Measurements from ENCODE around the gene KRT1. TPM values are rescaled to one million over a fixed set of nuclear protein-coding genes. Genes with fewer than 3 reads are reported as not detected.

Gene KRT1
- total and polyA plus RNA-seq, 10 of the 15 experiments (the other 5 are each of a cell fraction or from before 2014, with no cell fraction given), result not detected

DNA sequence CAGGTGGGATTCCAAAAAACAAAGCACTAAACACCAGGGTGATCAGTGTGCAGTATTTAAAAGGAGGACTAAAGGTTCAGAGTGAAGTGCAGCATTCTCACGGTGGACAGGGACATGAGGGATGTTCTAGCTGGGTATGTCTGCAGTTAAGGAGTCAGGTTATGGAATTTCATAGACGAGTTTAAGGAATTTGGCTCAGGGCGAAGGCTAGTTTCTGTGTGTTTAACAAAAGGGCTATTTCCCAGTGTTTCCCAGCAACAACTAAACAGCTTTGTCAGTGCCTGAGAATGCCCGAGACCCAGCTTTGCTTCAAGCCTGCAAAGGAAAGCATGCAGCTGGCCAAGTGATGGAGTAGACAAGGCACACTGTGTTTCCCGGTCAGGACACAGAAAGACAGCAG, 7.0 kb downstream of the KRT1 start:
- Histone ChIP-seq H3K4me3 (no peak overlapping the region), H3K4me2 (ENCODE audit: control insufficient read depth, insufficient read depth) (no peak overlapping the region), H3K79me2 (ENCODE audit: control insufficient read depth, insufficient read depth, low read length) (no peaks in the 10 kb centered on the region), H3K9ac (ENCODE audit: control insufficient read depth, insufficient read depth, low read length) (no peak overlapping the region), H3K27me3 (replicated peaks in 1 of 2; ENCODE audit: control insufficient read depth in 2 of 2, insufficient read depth in 2 of 2, low read length in 1 of 2) (no peaks in the 10 kb centered on the region; a peak in 2 of 4 replicates), H3K36me3 (ENCODE audit: control insufficient read depth in 2 of 2, insufficient read depth in 2 of 2, low read length in 1 of 2) (no peaks in the 10 kb centered on the region), H3K9me3 (replicated peaks; ENCODE audit: control insufficient read depth, insufficient read depth, low read length) (no peaks in the 10 kb centered on the region), H4K20me1 (ENCODE audit: control insufficient read depth, insufficient read depth) (no peaks in the 10 kb centered on the region), H3K27ac (ENCODE audit: control insufficient read depth, insufficient read depth) (no peak overlapping the region), H2AFZ (ENCODE audit: control insufficient read depth, low read depth, low read length) (no peak overlapping the region), H3K4me1 (ENCODE audit: control insufficient read depth, insufficient read depth, low read length) (no peaks in the 10 kb centered on the region)
- intact Hi-C loops (cut with micrococcal nuclease; ENCODE audit: unreplicated experiment) (no loop called here), in situ Hi-C loops (cut with MboI) (no loop called here)
- WGBS (ENCODE audit: insufficient coverage, insufficient replicate concordance, low lambda C conversion rate, missing lambda C conversion rate), result 3% methylated on average over 5 of the region's 5 CpGs
- SMC1A ChIA-PET (ENCODE audit: uncharacterized antibody, unreplicated experiment), result interaction anchor here (0.9 kb wide), 1 partner anchor 10 kb away, joined by 3 read pairs; no protein-coding TSS in a partner anchor
- POLR2A ChIA-PET, result no interaction called here
- TF ChIP-seq SPI1 (IDR thresholded peaks at IDR 0.05; ENCODE audit: borderline replicate concordance, insufficient read depth, low read depth, low read length) (no peak), NFYB (IDR thresholded peaks at IDR 0.05; ENCODE audit: insufficient read depth, low read depth, low read length) (no peak), FOXM1 (IDR thresholded peaks at IDR 0.05; ENCODE audit: low read depth, low read length) (no peak), SMARCA5 (IDR thresholded peaks at IDR 0.05) (no peak), TBL1XR1 (IDR thresholded peaks at IDR 0.05; ENCODE audit: low read depth, low read length) (no peak), CHD1 (IDR thresholded peaks at IDR 0.05; ENCODE audit: low read depth, low read length) (no peak), ZNF24 (IDR thresholded peaks at IDR 0.05) (no peak), POLR2AphosphoS2 (IDR thresholded peaks at IDR 0.05; ENCODE audit: low read depth, low read length) (no peak), STAT1 (conservative IDR thresholded peaks at IDR 0.05) (no peak), PML (IDR thresholded peaks at IDR 0.05; ENCODE audit: low read length) (no peak), MTA2 (IDR thresholded peaks at IDR 0.05; ENCODE audit: low read depth) (no peak), GATAD2B (conservative IDR thresholded peaks at IDR 0.05; ENCODE audit: low read depth) (no peak), NFYA (IDR thresholded peaks at IDR 0.05; ENCODE audit: borderline replicate concordance, low read depth, low read length) (no peak), CREM (IDR thresholded peaks at IDR 0.05; ENCODE audit: low read depth) (no peak), SRF (IDR thresholded peaks at IDR 0.05; ENCODE audit: low read depth in 2 of 2, low read length in 2 of 2) (no peak), WRNIP1 (IDR thresholded peaks at IDR 0.05; ENCODE audit: borderline replicate concordance, low read depth, low read length) (no peak)
- TF ChIP-seq, protein P1, sequence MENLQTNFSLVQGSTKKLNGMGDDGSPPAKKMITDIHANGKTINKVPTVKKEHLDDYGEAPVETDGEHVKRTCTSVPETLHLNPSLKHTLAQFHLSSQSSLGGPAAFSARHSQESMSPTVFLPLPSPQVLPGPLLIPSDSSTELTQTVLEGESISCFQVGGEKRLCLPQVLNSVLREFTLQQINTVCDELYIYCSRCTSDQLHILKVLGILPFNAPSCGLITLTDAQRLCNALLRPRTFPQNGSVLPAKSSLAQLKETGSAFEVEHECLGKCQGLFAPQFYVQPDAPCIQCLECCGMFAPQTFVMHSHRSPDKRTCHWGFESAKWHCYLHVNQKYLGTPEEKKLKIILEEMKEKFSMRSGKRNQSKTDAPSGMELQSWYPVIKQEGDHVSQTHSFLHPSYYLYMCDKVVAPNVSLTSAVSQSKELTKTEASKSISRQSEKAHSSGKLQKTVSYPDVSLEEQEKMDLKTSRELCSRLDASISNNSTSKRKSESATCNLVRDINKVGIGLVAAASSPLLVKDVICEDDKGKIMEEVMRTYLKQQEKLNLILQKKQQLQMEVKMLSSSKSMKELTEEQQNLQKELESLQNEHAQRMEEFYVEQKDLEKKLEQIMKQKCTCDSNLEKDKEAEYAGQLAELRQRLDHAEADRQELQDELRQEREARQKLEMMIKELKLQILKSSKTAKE (IDR thresholded peaks at IDR 0.05; ENCODE audit: low read depth, poor library complexity, severe bottlenecking), result no peak
- TF ChIP-seq, protein P2, sequence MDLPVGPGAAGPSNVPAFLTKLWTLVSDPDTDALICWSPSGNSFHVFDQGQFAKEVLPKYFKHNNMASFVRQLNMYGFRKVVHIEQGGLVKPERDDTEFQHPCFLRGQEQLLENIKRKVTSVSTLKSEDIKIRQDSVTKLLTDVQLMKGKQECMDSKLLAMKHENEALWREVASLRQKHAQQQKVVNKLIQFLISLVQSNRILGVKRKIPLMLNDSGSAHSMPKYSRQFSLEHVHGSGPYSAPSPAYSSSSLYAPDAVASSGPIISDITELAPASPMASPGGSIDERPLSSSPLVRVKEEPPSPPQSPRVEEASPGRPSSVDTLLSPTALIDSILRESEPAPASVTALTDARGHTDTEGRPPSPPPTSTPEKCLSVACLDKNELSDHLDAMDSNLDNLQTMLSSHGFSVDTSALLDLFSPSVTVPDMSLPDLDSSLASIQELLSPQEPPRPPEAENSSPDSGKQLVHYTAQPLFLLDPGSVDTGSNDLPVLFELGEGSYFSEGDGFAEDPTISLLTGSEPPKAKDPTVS (IDR thresholded peaks at IDR 0.05; ENCODE audit: low read depth, low read length), result no peak
- TF ChIP-seq, protein P3, sequence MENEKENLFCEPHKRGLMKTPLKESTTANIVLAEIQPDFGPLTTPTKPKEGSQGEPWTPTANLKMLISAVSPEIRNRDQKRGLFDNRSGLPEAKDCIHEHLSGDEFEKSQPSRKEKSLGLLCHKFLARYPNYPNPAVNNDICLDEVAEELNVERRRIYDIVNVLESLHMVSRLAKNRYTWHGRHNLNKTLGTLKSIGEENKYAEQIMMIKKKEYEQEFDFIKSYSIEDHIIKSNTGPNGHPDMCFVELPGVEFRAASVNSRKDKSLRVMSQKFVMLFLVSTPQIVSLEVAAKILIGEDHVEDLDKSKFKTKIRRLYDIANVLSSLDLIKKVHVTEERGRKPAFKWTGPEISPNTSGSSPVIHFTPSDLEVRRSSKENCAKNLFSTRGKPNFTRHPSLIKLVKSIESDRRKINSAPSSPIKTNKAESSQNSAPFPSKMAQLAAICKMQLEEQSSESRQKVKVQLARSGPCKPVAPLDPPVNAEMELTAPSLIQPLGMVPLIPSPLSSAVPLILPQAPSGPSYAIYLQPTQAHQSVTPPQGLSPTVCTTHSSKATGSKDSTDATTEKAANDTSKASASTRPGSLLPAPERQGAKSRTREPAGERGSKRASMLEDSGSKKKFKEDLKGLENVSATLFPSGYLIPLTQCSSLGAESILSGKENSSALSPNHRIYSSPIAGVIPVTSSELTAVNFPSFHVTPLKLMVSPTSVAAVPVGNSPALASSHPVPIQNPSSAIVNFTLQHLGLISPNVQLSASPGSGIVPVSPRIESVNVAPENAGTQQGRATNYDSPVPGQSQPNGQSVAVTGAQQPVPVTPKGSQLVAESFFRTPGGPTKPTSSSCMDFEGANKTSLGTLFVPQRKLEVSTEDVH (IDR thresholded peaks at IDR 0.05; ENCODE audit: low read depth, partially characterized antibody), result no peak
- ATAC-seq (no peak), FAIRE-seq (no peak), DNase-seq (ENCODE audit: low read depth, low spot score) (no peak)
- no TSS peak for BruUV-seq (replicated peaks)
- RAD21 ChIA-PET (ENCODE audit: unreplicated experiment), result no interaction called here
- CTCF ChIA-PET, result no interaction called here

All from GM12878 (cell line).